HEK293 (cell line): ENCODE data around the gene SNX19.
"Not testable (repeated sequence)": the region's sequence is repeated elsewhere in the genome, so short reads cannot be mapped to it uniquely, and the experiment has no call there.

Source experiments
- CTCF ChIA-PET: fragments of 350-600 bp; formaldehyde crosslinking; extraction: SDS; loops from one replicate; lab custom pipeline; 2021; ENCODE audit warnings: antibody characterized with exemption; lab: Yijun Ruan, JAX
- POLR2A ChIA-PET: fragments of 300-600 bp; formaldehyde crosslinking; extraction: SDS; loops from one replicate; lab custom pipeline; 2020; ENCODE audit warnings: antibody characterized with exemption, inconsistent platforms; lab: Yijun Ruan, JAX
- H3K27ac ChIP-seq: fragments of 200-500 bp; sonication (Bioruptor generic); 2 replicates; pipeline ENCODE4 v1.5.1; 2014; ENCODE audit warnings: low read depth, low read length, control low read depth, inconsistent platforms; ENCODE audit errors: extremely low read depth
- H3K36me3 ChIP-seq, 2 experiments: fragments of 200-500 bp in 1 of 2; sonication (Bioruptor generic) in 1 of 2; 1 replicate in 1 of 2; 2 replicates in 1 of 2; pipeline ENCODE4 v1.5.1; 2014 to 2017; ENCODE audit warnings: inconsistent platforms in 2 of 2, low read length in 2 of 2; ENCODE audit not compliant: control insufficient read depth in 2 of 2, insufficient read depth in 1 of 2
- H3K4me1 ChIP-seq: fragments of 200-500 bp; sonication (Bioruptor generic); 2 replicates; pipeline ENCODE4 v1.5.1; 2014; ENCODE audit warnings: mild to moderate bottlenecking, low read length, inconsistent platforms; ENCODE audit not compliant: control insufficient read depth, insufficient read depth
- H3K4me3 ChIP-seq: 2 replicates; pipeline ENCODE4 v1.5.1; 2011; ENCODE audit warnings: low read depth, mild to moderate bottlenecking, control low read depth, low read length, moderate library complexity
- H3K9me3 ChIP-seq: fragments of 200-500 bp; sonication (Bioruptor generic); 2 replicates; pipeline ENCODE4 v1.5.1; 2014; ENCODE audit warnings: low read depth, low read length, inconsistent platforms; ENCODE audit not compliant: control insufficient read depth, insufficient read depth
- PRDM1 ChIP-seq: fragments of 450-650 bp; formaldehyde crosslinking; IDR thresholded peaks from 2 replicates; pipeline ENCODE4; 2016; ENCODE audit warnings: missing biosample characterization, missing genetic modification characterization
- REPIN1 ChIP-seq: fragments of 450-650 bp; formaldehyde crosslinking; IDR thresholded peaks from 2 replicates; pipeline ENCODE4 v1.5.1; 2017; ENCODE audit warnings: missing biosample characterization, missing genetic modification characterization, low read depth
- SP2 ChIP-seq: fragments of 450-650 bp; formaldehyde crosslinking; IDR thresholded peaks from 2 replicates; pipeline ENCODE4 v1.5.1; 2016; ENCODE audit warnings: missing biosample characterization, missing genetic modification characterization
- SP7 ChIP-seq: fragments of 450-650 bp; formaldehyde crosslinking; IDR thresholded peaks from 2 replicates; pipeline ENCODE4 v1.5.1; 2016; ENCODE audit warnings: missing biosample characterization, missing genetic modification characterization
- ZFHX2 ChIP-seq: fragments of 450-650 bp; formaldehyde crosslinking; conservative IDR thresholded peaks from 2 replicates; pipeline ENCODE4 v1.5.1; 2016; ENCODE audit warnings: missing biosample characterization, missing genetic modification characterization
- ZNF157 ChIP-seq: fragments of 450-650 bp; formaldehyde crosslinking; IDR thresholded peaks from 2 replicates; pipeline ENCODE4 v1.5.1; 2016; ENCODE audit warnings: missing biosample characterization, missing genetic modification characterization
- ZNF184 ChIP-seq: fragments of 450-650 bp; IDR thresholded peaks from 2 replicates; pipeline ENCODE4 v1.5.1; 2018; ENCODE audit warnings: missing biosample characterization, mild to moderate bottlenecking, missing genetic modification characterization
- ZNF302 ChIP-seq: fragments of 450-650 bp; formaldehyde crosslinking; IDR thresholded peaks from 2 replicates; pipeline ENCODE4 v1.5.1; 2016; ENCODE audit warnings: missing biosample characterization, missing genetic modification characterization, low read depth
- ZNF324 ChIP-seq: fragments of 450-650 bp; formaldehyde crosslinking; IDR thresholded peaks from 2 replicates; pipeline ENCODE4 v1.5.1; 2016; ENCODE audit warnings: missing biosample characterization, missing genetic modification characterization
- ZNF366 ChIP-seq: fragments of 450-650 bp; formaldehyde crosslinking; conservative IDR thresholded peaks from 2 replicates; pipeline ENCODE4 v1.5.1; 2016; ENCODE audit warnings: missing biosample characterization, missing genetic modification characterization
- ZNF404 ChIP-seq: fragments of 450-650 bp; formaldehyde crosslinking; IDR thresholded peaks from 2 replicates; pipeline ENCODE4 v1.5.1; 2017; ENCODE audit warnings: missing biosample characterization, missing genetic modification characterization
- ZNF416 ChIP-seq: fragments of 450-650 bp; formaldehyde crosslinking; IDR thresholded peaks from 2 replicates; pipeline ENCODE4 v1.5.1; 2016; ENCODE audit warnings: missing biosample characterization, missing genetic modification characterization
- ZNF473 ChIP-seq: fragments of 450-650 bp; formaldehyde crosslinking; IDR thresholded peaks from 2 replicates; pipeline ENCODE4 v1.5.1; 2017; ENCODE audit warnings: missing biosample characterization, missing genetic modification characterization
- ZNF48 ChIP-seq: fragments of 450-650 bp; formaldehyde crosslinking; IDR thresholded peaks from 2 replicates; pipeline ENCODE4 v1.5.1; 2016; ENCODE audit warnings: missing biosample characterization, missing genetic modification characterization
- ZNF518A ChIP-seq: fragments of 450-650 bp; formaldehyde crosslinking; conservative IDR thresholded peaks from 2 replicates; pipeline ENCODE4 v1.5.1; 2016; ENCODE audit warnings: low read depth, missing biosample characterization, missing genetic modification characterization
- ZNF529 ChIP-seq: fragments of 450-650 bp; formaldehyde crosslinking; IDR thresholded peaks from 2 replicates; pipeline ENCODE4 v1.5.1; 2017; ENCODE audit warnings: missing genetic modification characterization, missing biosample characterization; ENCODE audit not compliant: insufficient replicate concordance
- ZNF580 ChIP-seq: fragments of 450-650 bp; formaldehyde crosslinking; IDR thresholded peaks from 2 replicates; pipeline ENCODE4 v1.5.1; 2016; ENCODE audit warnings: missing biosample characterization, missing genetic modification characterization
- ZNF585B ChIP-seq: fragments of 450-650 bp; formaldehyde crosslinking; IDR thresholded peaks from 2 replicates; pipeline ENCODE4 v1.5.1; 2016; ENCODE audit warnings: missing biosample characterization, missing genetic modification characterization
- ZNF596 ChIP-seq: fragments of 450-650 bp; IDR thresholded peaks from 2 replicates; pipeline ENCODE4 v1.5.0; 2018; ENCODE audit warnings: missing biosample characterization, mild to moderate bottlenecking, missing genetic modification characterization, moderate library complexity
- ZNF621 ChIP-seq: fragments of 450-650 bp; formaldehyde crosslinking; IDR thresholded peaks from 2 replicates; pipeline ENCODE4 v1.5.1; 2017; ENCODE audit warnings: missing biosample characterization, missing genetic modification characterization
- ZNF658 ChIP-seq: fragments of 450-650 bp; formaldehyde crosslinking; IDR thresholded peaks from 2 replicates; pipeline ENCODE4; 2016; ENCODE audit warnings: missing biosample characterization, missing genetic modification characterization
- ZNF792 ChIP-seq: fragments of 450-650 bp; formaldehyde crosslinking; IDR thresholded peaks from 2 replicates; pipeline ENCODE4 v1.5.1; 2016; ENCODE audit warnings: missing biosample characterization, missing genetic modification characterization
- ZNF830 ChIP-seq: fragments of 450-650 bp; IDR thresholded peaks from 2 replicates; pipeline ENCODE4 v1.5.0; 2018; ENCODE audit warnings: missing biosample characterization, missing genetic modification characterization, low read depth, mild to moderate bottlenecking, moderate library complexity
- TF ChIP-seq, protein P1 (sequence below): fragments of 450-650 bp; formaldehyde crosslinking; IDR thresholded peaks from 2 replicates; pipeline ENCODE4 v1.5.1; 2017; ENCODE audit warnings: missing biosample characterization, missing genetic modification characterization
- TF ChIP-seq, protein P2 (sequence below): fragments of 450-650 bp; formaldehyde crosslinking; IDR thresholded peaks from 2 replicates; pipeline ENCODE4 v1.5.0; 2017; ENCODE audit warnings: missing biosample characterization, missing genetic modification characterization, borderline replicate concordance

Gene SNX19

DNA sequence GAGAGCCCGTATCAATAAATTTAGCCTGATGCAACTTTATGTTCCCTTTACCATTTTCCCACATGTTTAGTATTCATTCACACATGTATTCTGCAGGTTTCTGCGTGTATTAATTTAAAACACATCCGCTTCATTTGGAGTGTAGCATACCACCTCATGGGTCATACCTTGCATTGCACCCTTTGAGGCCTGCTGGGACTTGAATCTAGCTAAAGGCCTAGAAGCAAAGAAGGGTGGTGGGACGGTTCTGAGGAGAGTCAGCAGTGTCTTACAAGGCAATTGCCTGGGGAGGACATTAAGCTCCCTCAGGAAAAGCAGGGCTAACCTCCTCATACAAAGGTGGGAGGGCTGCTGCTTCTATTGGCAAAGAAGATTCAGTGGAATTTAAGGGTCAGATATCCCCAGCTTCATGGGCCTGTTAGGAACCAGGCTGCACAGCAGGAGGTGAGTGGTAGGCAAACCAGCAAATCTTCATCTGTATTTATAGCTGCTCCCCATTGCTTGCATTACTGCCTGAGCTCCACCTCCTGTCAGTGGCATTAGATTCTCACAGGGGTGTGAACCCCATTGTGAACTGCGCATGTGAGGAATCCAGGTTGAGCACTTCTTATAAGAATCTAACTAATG, 15.9 kb upstream of the SNX19 start:
- ChIA-PET POLR2A (no interaction called here), CTCF (interaction anchor here (0.9 kb wide), 1 partner anchor 9 kb away, joined by 3 read pairs; no protein-coding TSS in a partner anchor)
- Histone ChIP-seq H3K9me3 (no peaks in the 10 kb centered on the region), H3K27ac (no peak overlapping the region), H3K4me1 (no peaks in the 10 kb centered on the region), H3K36me3 (no peaks in the 10 kb centered on the region), H3K4me3 (no peak overlapping the region)
- TF ChIP-seq PRDM1 = no peak
- no peak for TF ChIP-seq ZNF580 (tag by site-specific recombination)
- no peak for TF ChIP-seq ZNF157 (tag by site-specific recombination)
- TF ChIP-seq ZNF518A = no peak
- TF ChIP-seq ZNF366 = no peak
- TF ChIP-seq, all 188 proteins: peak for 0

DNA sequence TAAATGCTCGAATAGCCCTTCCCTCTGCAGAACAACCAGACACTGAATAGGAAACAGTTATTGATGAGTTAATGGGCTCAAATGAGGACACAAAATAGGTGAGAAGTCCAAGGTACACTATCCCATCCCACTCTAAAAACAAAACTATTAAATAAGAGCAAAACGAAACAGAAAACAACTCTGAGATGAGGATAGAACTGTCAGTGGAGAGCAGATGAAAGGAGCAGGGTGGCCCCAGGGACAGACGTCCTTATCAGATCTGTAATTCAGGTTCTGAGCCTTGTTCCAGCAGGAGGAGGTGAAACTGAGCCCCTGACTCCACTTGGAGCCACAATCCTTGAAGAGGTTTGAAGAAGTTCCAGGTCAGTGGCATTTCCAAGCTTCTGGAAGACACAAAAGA, 8.5 kb upstream of the SNX19 start:
- Histone ChIP-seq H3K27ac (no peak overlapping the region), H3K4me1 (no peaks in the 10 kb centered on the region), H3K36me3 (no peaks in the 10 kb centered on the region), H3K4me3 (no peak overlapping the region), H3K9me3 (no peaks in the 10 kb centered on the region)
- no peak for TF ChIP-seq ZNF48 (tag by site-specific recombination)
- TF ChIP-seq ZNF473 (tag by site-specific recombination) = no peak
- no peak for TF ChIP-seq ZNF416 (tag by site-specific recombination)
- TF ChIP-seq ZNF302 = no peak
- no peak for TF ChIP-seq ZNF792 (tag by site-specific recombination)
- TF ChIP-seq ZNF830 = no peak
- no peak for TF ChIP-seq SP2 (tag by site-specific recombination)
- no peak for TF ChIP-seq ZNF585B (tag by site-specific recombination)
- no peak for TF ChIP-seq ZNF404 (tag by site-specific recombination)
- no peak for TF ChIP-seq ZNF596 (tag by site-specific recombination)
- TF ChIP-seq ZFHX2 (tag by site-specific recombination) = no peak
- TF ChIP-seq ZNF184 (tag by site-specific recombination) = no peak
- TF ChIP-seq REPIN1 (tag by site-specific recombination) = no peak
- TF ChIP-seq, protein P1, sequence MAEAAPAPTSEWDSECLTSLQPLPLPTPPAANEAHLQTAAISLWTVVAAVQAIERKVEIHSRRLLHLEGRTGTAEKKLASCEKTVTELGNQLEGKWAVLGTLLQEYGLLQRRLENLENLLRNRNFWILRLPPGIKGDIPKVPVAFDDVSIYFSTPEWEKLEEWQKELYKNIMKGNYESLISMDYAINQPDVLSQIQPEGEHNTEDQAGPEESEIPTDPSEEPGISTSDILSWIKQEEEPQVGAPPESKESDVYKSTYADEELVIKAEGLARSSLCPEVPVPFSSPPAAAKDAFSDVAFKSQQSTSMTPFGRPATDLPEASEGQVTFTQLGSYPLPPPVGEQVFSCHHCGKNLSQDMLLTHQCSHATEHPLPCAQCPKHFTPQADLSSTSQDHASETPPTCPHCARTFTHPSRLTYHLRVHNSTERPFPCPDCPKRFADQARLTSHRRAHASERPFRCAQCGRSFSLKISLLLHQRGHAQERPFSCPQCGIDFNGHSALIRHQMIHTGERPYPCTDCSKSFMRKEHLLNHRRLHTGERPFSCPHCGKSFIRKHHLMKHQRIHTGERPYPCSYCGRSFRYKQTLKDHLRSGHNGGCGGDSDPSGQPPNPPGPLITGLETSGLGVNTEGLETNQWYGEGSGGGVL (tag by site-specific recombination) = no peak
- TF ChIP-seq ZNF621 = no peak
- TF ChIP-seq, protein P2, sequence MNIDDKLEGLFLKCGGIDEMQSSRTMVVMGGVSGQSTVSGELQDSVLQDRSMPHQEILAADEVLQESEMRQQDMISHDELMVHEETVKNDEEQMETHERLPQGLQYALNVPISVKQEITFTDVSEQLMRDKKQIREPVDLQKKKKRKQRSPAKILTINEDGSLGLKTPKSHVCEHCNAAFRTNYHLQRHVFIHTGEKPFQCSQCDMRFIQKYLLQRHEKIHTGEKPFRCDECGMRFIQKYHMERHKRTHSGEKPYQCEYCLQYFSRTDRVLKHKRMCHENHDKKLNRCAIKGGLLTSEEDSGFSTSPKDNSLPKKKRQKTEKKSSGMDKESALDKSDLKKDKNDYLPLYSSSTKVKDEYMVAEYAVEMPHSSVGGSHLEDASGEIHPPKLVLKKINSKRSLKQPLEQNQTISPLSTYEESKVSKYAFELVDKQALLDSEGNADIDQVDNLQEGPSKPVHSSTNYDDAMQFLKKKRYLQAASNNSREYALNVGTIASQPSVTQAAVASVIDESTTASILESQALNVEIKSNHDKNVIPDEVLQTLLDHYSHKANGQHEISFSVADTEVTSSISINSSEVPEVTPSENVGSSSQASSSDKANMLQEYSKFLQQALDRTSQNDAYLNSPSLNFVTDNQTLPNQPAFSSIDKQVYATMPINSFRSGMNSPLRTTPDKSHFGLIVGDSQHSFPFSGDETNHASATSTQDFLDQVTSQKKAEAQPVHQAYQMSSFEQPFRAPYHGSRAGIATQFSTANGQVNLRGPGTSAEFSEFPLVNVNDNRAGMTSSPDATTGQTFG (tag by site-specific recombination) = no peak
- no peak for TF ChIP-seq SP7 (tag by site-specific recombination)
- TF ChIP-seq ZNF658 (tag by site-specific recombination) = no peak
- TF ChIP-seq ZNF324 = no peak
- TF ChIP-seq ZNF529 (tag by site-specific recombination) = no peak
- ChIA-PET POLR2A (no interaction called here), CTCF (interaction anchor here (1.0 kb wide), 1 partner anchor 8 kb away, joined by 4 read pairs; the partner anchor contains the start of gene SNX19)

- CTCF ChIA-PET, H3K4me3 ChIP-seq, H3K4me1 ChIP-seq, H3K36me3 ChIP-seq, H3K9me3 ChIP-seq, POLR2A ChIA-PET, H3K27ac ChIP-seq: not testable (repeated sequence)
Observed at GRCh38 chr11:130920612-130921011, 4.3 kb upstream of the SNX19 start.
